KMS-11 (cell line): ENCODE data around the gene CENPT.
A peak's percentile ranks its signal among the peaks of the same experiment; 100 is the strongest.

Experiments used
- H2AFZ ChIP-seq: fragments of 200-600 bp; sonication (generic); 2 replicates; pipeline ENCODE4 v1.6.1; 2016; ENCODE audit warnings: antibody characterized with exemption, mixed run types, low read depth
- H3K27ac ChIP-seq: fragments of 200-600 bp; sonication (generic); 2 replicates; pipeline ENCODE4 v1.6.1; 2016; ENCODE audit warnings: mild to moderate bottlenecking, mixed run types
- H3K27me3 ChIP-seq: fragments of 200-600 bp; sonication (generic); 2 replicates; pipeline ENCODE4 v1.6.1; 2017; ENCODE audit warnings: mild to moderate bottlenecking, low read depth, mixed run types, moderate library complexity; ENCODE audit not compliant: insufficient read depth
- H3K36me3 ChIP-seq: fragments of 200-600 bp; sonication (generic); 2 replicates; pipeline ENCODE4 v1.6.1; 2017; ENCODE audit warnings: mild to moderate bottlenecking, mixed run types; ENCODE audit not compliant: insufficient read depth
- H3K4me1 ChIP-seq: fragments of 200-600 bp; sonication (generic); 2 replicates; pipeline ENCODE4 v1.6.1; 2016; ENCODE audit warnings: mild to moderate bottlenecking, low read depth, mixed run types; ENCODE audit not compliant: poor library complexity, severe bottlenecking
- H3K4me2 ChIP-seq: fragments of 200-600 bp; sonication (generic); 2 replicates; pipeline ENCODE4 v1.7.0; 2016; ENCODE audit warnings: mild to moderate bottlenecking, mixed run types
- H3K4me3 ChIP-seq: fragments of 200-600 bp; sonication (generic); IDR thresholded peaks from 2 replicates; pipeline ENCODE4 v1.6.1; 2017; ENCODE audit warnings: low read depth, low read length, mixed read lengths; ENCODE audit not compliant: insufficient read depth
- H3K79me2 ChIP-seq: fragments of 200-600 bp; sonication (generic); 2 replicates; pipeline ENCODE4 v1.6.1; 2016; ENCODE audit warnings: low read depth, mixed run types; ENCODE audit not compliant: insufficient read depth
- H3K9ac ChIP-seq: fragments of 200-600 bp; sonication (generic); 2 replicates; pipeline ENCODE4 v1.6.1; 2016; ENCODE audit warnings: mild to moderate bottlenecking, mixed run types
- H4K20me1 ChIP-seq: fragments of 200-600 bp; sonication (generic); 2 replicates; pipeline ENCODE4 v1.6.1; 2016; ENCODE audit warnings: mild to moderate bottlenecking, mixed run types; ENCODE audit not compliant: insufficient read depth
- TF ChIP-seq, protein P1 (sequence below): fragments of 200-600 bp; sonication (generic); conservative IDR thresholded peaks from 2 replicates; pipeline ENCODE4 v1.6.1; 2017; ENCODE audit warnings: low read depth, mild to moderate bottlenecking, antibody characterized with exemption, low read length, moderate library complexity, mixed read lengths

Gene CENPT

DNA sequence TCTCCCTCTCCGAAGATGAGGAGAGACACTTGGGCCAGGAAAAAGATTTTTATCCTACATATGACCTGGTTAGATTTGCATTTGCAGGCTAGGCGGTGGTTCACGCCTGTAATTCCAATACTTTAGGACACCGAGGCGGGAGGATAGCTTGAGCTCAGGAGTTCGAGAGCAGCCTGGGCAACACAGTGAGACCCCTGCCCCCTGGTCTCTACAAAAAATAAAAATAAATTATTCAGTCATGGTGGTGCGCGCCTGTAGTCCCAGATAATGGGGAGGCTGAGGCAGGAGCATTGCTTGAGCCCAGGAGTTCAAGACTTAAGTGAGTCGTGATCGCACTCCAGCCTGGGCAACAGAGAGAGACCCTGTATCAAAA lies 13.3 kb downstream of the CENPT start:
- Histone ChIP-seq H4K20me1 (no peaks in the 10 kb centered on the region), H3K4me1 (peaks cover 10% of the 10 kb centered on the region), H3K27me3 (0 out of 2 replicates have a peak, but pooled peaks cover 2% of the 10 kb centered on the region), H3K4me2 (peak overlapping the region; percentile 99), H3K36me3 (no peaks in the 10 kb centered on the region; the same call in 1 of the 2 replicates), H2AFZ (peak overlapping the region; percentile 96), H3K9ac (peak overlapping the region; percentile 95; the same call in 1 of the 2 replicates), H3K4me3 (no peak overlapping the region), H3K79me2 (peaks cover 14% of the 10 kb centered on the region), H3K27ac (no peak overlapping the region)
- TF ChIP-seq, protein P1, sequence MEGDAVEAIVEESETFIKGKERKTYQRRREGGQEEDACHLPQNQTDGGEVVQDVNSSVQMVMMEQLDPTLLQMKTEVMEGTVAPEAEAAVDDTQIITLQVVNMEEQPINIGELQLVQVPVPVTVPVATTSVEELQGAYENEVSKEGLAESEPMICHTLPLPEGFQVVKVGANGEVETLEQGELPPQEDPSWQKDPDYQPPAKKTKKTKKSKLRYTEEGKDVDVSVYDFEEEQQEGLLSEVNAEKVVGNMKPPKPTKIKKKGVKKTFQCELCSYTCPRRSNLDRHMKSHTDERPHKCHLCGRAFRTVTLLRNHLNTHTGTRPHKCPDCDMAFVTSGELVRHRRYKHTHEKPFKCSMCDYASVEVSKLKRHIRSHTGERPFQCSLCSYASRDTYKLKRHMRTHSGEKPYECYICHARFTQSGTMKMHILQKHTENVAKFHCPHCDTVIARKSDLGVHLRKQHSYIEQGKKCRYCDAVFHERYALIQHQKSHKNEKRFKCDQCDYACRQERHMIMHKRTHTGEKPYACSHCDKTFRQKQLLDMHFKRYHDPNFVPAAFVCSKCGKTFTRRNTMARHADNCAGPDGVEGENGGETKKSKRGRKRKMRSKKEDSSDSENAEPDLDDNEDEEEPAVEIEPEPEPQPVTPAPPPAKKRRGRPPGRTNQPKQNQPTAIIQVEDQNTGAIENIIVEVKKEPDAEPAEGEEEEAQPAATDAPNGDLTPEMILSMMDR, result no peak

DNA sequence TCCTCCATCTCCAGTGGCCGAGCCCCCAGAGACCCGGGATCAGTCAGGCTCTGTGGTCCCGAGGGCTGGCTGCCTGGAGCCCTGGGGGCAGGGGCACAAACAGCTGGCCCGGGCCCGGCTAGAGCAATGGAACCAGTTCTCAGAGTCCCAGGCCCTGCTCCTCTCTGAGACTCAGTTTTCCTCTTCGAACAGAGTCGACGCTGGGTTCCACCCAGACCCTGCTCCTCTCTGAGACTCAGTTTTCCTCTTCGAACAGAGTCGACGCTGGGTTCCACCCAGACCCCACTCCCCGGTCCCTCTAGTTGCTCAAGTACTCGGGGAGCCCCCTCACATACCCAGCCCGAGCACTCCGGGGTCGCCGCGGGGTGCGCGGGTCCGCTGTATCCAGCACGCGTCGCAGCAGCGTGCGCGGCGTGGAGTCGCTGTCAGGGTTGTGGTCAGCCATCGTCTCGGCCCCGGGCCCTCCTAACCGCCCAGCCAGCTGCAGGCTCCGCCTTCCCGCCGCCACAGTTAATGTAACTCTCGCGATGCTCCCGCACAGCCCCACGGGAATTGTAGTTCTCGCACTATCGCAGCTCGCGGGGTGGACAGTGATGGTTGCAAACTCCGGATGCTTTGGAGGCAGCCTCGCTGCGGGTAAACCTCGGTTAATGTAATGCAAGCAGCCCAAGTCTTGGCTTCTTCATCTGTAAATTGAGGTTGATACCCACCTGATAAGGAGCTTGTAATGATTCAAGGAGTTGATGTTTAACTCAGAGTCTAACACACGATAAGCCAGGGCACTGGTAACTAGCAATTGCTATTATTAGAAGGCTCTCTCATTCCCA lies 13.9 kb downstream of the CENPT start:
- H3K4me3 ChIP-seq, result peak overlapping the region; percentile 41
- H2AFZ ChIP-seq, result peak overlapping the region; percentile 96
- no peaks in the 10 kb centered on the region for H4K20me1 ChIP-seq
- no peaks in the 10 kb centered on the region; the same call in 1 of the 2 replicates for H3K36me3 ChIP-seq
- peak overlapping the region; percentile 99 for H3K4me2 ChIP-seq
- peak overlapping the region; percentile 95 for H3K9ac ChIP-seq
- H3K27me3 ChIP-seq, result 0 out of 2 replicates have a peak, but pooled peaks cover 2% of the 10 kb centered on the region
- H3K79me2 ChIP-seq, result peaks cover 14% of the 10 kb centered on the region
- H3K4me1 ChIP-seq, result peaks cover 10% of the 10 kb centered on the region
- TF ChIP-seq, protein P1, result no peak
- peak overlapping the region; percentile 56 for H3K27ac ChIP-seq

DNA sequence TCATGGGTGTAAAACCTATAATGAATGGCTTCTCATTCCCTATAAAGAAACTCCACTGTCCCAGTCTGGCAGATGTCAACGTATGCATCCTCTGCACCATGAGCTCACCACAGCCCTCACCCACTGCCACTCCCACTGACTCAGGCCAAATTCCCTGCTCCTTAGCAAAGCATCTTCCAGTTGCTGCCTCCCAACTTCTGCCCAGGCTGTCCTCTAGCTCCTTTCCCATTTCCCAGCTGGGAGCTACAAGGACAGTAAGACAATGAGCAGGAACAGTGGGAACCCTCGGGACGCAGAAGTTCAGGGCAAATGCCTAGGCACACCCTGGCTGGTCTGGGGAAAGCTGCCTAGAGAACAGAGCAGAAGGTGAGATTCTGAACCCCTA lies 14.5 kb downstream of the CENPT start:
- Histone ChIP-seq H3K36me3 (no peaks in the 10 kb centered on the region; the same call in 1 of the 2 replicates), H3K79me2 (peaks cover 14% of the 10 kb centered on the region), H3K27me3 (0 out of 2 replicates have a peak, but pooled peaks cover 2% of the 10 kb centered on the region), H3K9ac (peak overlapping the region; percentile 95), H2AFZ (peak overlapping the region; percentile 96; the same call in 1 of the 2 replicates), H4K20me1 (no peaks in the 10 kb centered on the region), H3K27ac (peak overlapping the region; percentile 56), H3K4me1 (peaks cover 10% of the 10 kb centered on the region), H3K4me2 (peak overlapping the region; percentile 99), H3K4me3 (peak overlapping the region; percentile 41)
- TF ChIP-seq, protein P1, result no peak

DNA sequence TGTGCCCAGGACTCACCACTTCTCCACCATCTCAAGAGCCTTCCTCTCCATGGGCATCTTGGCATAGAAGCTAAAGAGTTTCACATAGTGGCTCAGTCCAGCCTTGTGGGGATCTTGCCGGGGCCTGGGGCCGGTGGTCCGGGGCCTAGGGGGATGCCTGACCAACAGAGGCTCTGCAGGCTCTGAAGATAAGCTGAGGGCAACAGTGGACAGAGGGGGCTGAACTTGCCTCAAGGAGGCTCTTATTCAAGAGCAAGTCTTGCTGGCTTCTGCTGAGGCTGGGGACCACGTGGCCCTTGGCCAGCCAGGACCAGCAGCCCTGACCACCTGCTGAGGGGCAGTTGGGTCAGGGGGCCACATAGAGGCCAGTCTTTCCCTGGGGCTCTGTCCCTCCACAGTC lies 18.8 kb downstream of the CENPT start:
- TF ChIP-seq, protein P1, result no peak
- peaks cover 14% of the 10 kb centered on the region for H3K79me2 ChIP-seq
- no peaks in the 10 kb centered on the region for H4K20me1 ChIP-seq
- peaks cover 4% of the 10 kb centered on the region for H3K4me1 ChIP-seq
- H3K27ac ChIP-seq, result no peak overlapping the region
- no peaks in the 10 kb centered on the region; the same call in 1 of the 2 replicates for H3K36me3 ChIP-seq
- no peak overlapping the region for H2AFZ ChIP-seq
- no peak overlapping the region for H3K9ac ChIP-seq
- no peak overlapping the region for H3K4me2 ChIP-seq
- H3K27me3 ChIP-seq, result no peaks in the 10 kb centered on the region
- no peak overlapping the region for H3K4me3 ChIP-seq
